HepG2 (cell line): ENCODE results near the gene DNASE2. TPM values are rescaled to one million over a fixed set of nuclear protein-coding genes. Genes with fewer than 3 reads are reported as not detected.

Experiments
- BORCS8-MEF2B ChIP-seq: sonication (generic); formaldehyde crosslinking; IDR thresholded peaks from 2 replicates; pipeline ENCODE4 v1.8.0; 2022; ENCODE audit warnings: mild to moderate bottlenecking, missing genetic modification reagents
- BRCA1 ChIP-seq: sonication (generic); formaldehyde crosslinking; IDR thresholded peaks from 2 replicates; pipeline ENCODE4 v1.4.0; 2020; ENCODE audit warnings: missing genetic modification reagents
- ELF1 ChIP-seq: sonication (generic); formaldehyde crosslinking; IDR thresholded peaks from 2 replicates; pipeline ENCODE4 v1.4.0; 2020; ENCODE audit warnings: missing genetic modification reagents
- FOXK1 ChIP-seq: sonication (generic); formaldehyde crosslinking; IDR thresholded peaks from 2 replicates; pipeline ENCODE4 v1.4.0; 2020; ENCODE audit warnings: low read depth, missing genetic modification reagents, borderline replicate concordance
- FOXK2 ChIP-seq: fragments of 450-650 bp; IDR thresholded peaks from 2 replicates; pipeline ENCODE4 v1.6.1; 2016
- FOXP1 ChIP-seq, 2 experiments: fragments of 450-650 bp in 1 of 2; IDR thresholded peaks; 2 replicates each; pipeline ENCODE4 v1.6.1; 2017 to 2018; ENCODE audit warnings: antibody characterized with exemption in 1 of 2
- HDAC2 ChIP-seq: sonication (generic); formaldehyde crosslinking; IDR thresholded peaks from 2 replicates; pipeline ENCODE4 v1.4.0; 2020; ENCODE audit warnings: missing genetic modification reagents
- HINFP ChIP-seq: sonication (generic); formaldehyde crosslinking; IDR thresholded peaks from 2 replicates; pipeline ENCODE4 v1.4.0; 2020; ENCODE audit warnings: low read depth, mild to moderate bottlenecking, missing genetic modification reagents
- HNF1B ChIP-seq: sonication (generic); formaldehyde crosslinking; IDR thresholded peaks from 2 replicates; pipeline ENCODE4 v1.5.1; 2020; ENCODE audit warnings: mild to moderate bottlenecking, moderate library complexity, missing genetic modification reagents
- HOXA5 ChIP-seq: sonication (generic); formaldehyde crosslinking; IDR thresholded peaks from 2 replicates; pipeline ENCODE4 v1.4.0; 2020; ENCODE audit warnings: missing genetic modification reagents
- JUND ChIP-seq: sonication (generic); formaldehyde crosslinking; IDR thresholded peaks from 2 replicates; pipeline ENCODE4 v1.8.0; 2022; ENCODE audit warnings: mild to moderate bottlenecking, missing genetic modification reagents
- NFE2L2 ChIP-seq: fragments of 150-350 bp; IDR thresholded peaks from 2 replicates; pipeline ENCODE4 v1.6.1; 2014; ENCODE audit warnings: low read length
- RBAK ChIP-seq: sonication (generic); formaldehyde crosslinking; IDR thresholded peaks from 2 replicates; pipeline ENCODE4 v1.5.1; 2020; ENCODE audit warnings: mild to moderate bottlenecking, missing genetic modification reagents
- RELA ChIP-seq: sonication (generic); formaldehyde crosslinking; IDR thresholded peaks from 2 replicates; pipeline ENCODE4 v1.4.0; 2020; ENCODE audit warnings: missing genetic modification reagents
- SETDB1 ChIP-seq: sonication (generic); formaldehyde crosslinking; IDR thresholded peaks from 2 replicates; pipeline ENCODE4 v1.5.1; 2020; ENCODE audit warnings: missing genetic modification reagents, mild to moderate bottlenecking, borderline replicate concordance
- SRSF9 ChIP-seq: fragments of 200-400 bp; formaldehyde crosslinking; IDR thresholded peaks from 2 replicates; pipeline ENCODE4 v1.6.1; 2018; ENCODE audit warnings: borderline replicate concordance, mild to moderate bottlenecking, low read depth, low read length; ENCODE audit not compliant: insufficient read depth, poor library complexity, severe bottlenecking
- STAT5B ChIP-seq: sonication (generic); formaldehyde crosslinking; IDR thresholded peaks from 2 replicates; pipeline ENCODE4 v1.4.0; 2020; ENCODE audit warnings: missing genetic modification reagents
- ZBTB3 ChIP-seq: sonication (generic); formaldehyde crosslinking; IDR thresholded peaks from 2 replicates; pipeline ENCODE4 v1.4.0; 2020; ENCODE audit warnings: low read depth, mild to moderate bottlenecking, moderate library complexity, missing genetic modification reagents, borderline replicate concordance
- ZBTB39 ChIP-seq: sonication (generic); formaldehyde crosslinking; IDR thresholded peaks from 2 replicates; pipeline ENCODE4 v1.5.0; 2020; ENCODE audit warnings: missing genetic modification reagents
- ZMYM2 ChIP-seq: sonication (generic); formaldehyde crosslinking; IDR thresholded peaks from 2 replicates; pipeline ENCODE4 v1.8.0; 2022; ENCODE audit warnings: mild to moderate bottlenecking, missing genetic modification reagents
- ZNF335 ChIP-seq: sonication (generic); formaldehyde crosslinking; IDR thresholded peaks from 2 replicates; pipeline ENCODE4 v1.4.0; 2020; ENCODE audit warnings: missing genetic modification reagents
- ZNF513 ChIP-seq: sonication (generic); formaldehyde crosslinking; conservative IDR thresholded peaks from 2 replicates; pipeline ENCODE4 v1.5.0; 2020; ENCODE audit warnings: missing genetic modification reagents
- ZNF562 ChIP-seq: sonication (generic); formaldehyde crosslinking; IDR thresholded peaks from 2 replicates; pipeline ENCODE4 v1.8.0; 2022; ENCODE audit warnings: missing genetic modification reagents, borderline replicate concordance
- ZNF567 ChIP-seq: sonication (generic); formaldehyde crosslinking; IDR thresholded peaks from 2 replicates; pipeline ENCODE4 v1.8.1; 2023; ENCODE audit warnings: mild to moderate bottlenecking, missing genetic modification reagents, borderline replicate concordance
- ZNF772 ChIP-seq: sonication (generic); formaldehyde crosslinking; IDR thresholded peaks from 2 replicates; pipeline ENCODE4 v1.5.0; 2020; ENCODE audit warnings: mild to moderate bottlenecking, missing genetic modification reagents
- ZNF788 ChIP-seq: sonication (generic); formaldehyde crosslinking; IDR thresholded peaks from 2 replicates; pipeline ENCODE4 v1.5.0; 2020; ENCODE audit warnings: mild to moderate bottlenecking, missing genetic modification reagents, borderline replicate concordance
- polyA plus RNA-seq, 8 experiments: library from polyadenylated mRNA; depleted of rRNA in 3 of 8; stranded (reverse) in 7 of 8; unstranded in 1 of 8; fragments of >200 nt; fragmentation: Illumina TruSeq in 4 of 8; extraction: Trizol in 4 of 8; gene quantifications; 2 replicates each; pipeline versions ENCODE4 v1.2.1 to v1.2.3, GENCODE V29; 2011 to 2016; ENCODE audit warnings: low read depth in 4 of 8, missing spikeins in 1 of 8, mixed read lengths in 1 of 8; ENCODE audit not compliant: insufficient read depth in 1 of 8
- total RNA-seq, 5 experiments: library from RNA; depleted of rRNA; stranded (reverse); fragments of >200 nt; fragmentation: Illumina TruSeq; extraction: Trizol; gene quantifications; 2 replicates each; pipeline ENCODE4 v1.2.3, GENCODE V29; 2016; ENCODE audit warnings: low read depth in 1 of 5

DNASE2 gene
- total and polyA plus RNA-seq, 2 of the 13 experiments (the other 11 are each of a cell fraction or from before 2014, with no cell fraction given): 7.5 to 16.2 TPM

- 0 out of 2 replicates have a peak, but pooled peaks have one; percentile 39 for TF ChIP-seq HOXA5 (CRISPR knock-in tag)
- no peak for TF ChIP-seq ZNF567 (CRISPR knock-in tag)
- TF ChIP-seq HDAC2 (CRISPR knock-in tag): 0 out of 2 replicates have a peak, but pooled peaks have one; percentile 30
- TF ChIP-seq ZNF513 (CRISPR knock-in tag): no peak
- TF ChIP-seq NFE2L2: no peak
- TF ChIP-seq ZMYM2: no peak
- TF ChIP-seq RELA (CRISPR knock-in tag): no peak
- TF ChIP-seq HNF1B: no peak
- TF ChIP-seq BORCS8-MEF2B (CRISPR knock-in tag): no peak
- no peak for TF ChIP-seq BRCA1 (CRISPR knock-in tag)
- TF ChIP-seq FOXK1 (CRISPR knock-in tag): no peak
- no peak for TF ChIP-seq RBAK (CRISPR knock-in tag)
- TF ChIP-seq ELF1: no peak
- TF ChIP-seq SETDB1: no peak
- TF ChIP-seq ZBTB39: no peak
- TF ChIP-seq HINFP: 0 out of 2 replicates have a peak, but pooled peaks have one; percentile 45
- TF ChIP-seq ZNF788: no peak
- no peak for TF ChIP-seq ZNF562
- TF ChIP-seq JUND (CRISPR knock-in tag): no peak
- TF ChIP-seq SRSF9: no peak
- no peak for TF ChIP-seq ZNF772 (CRISPR knock-in tag)
- TF ChIP-seq ZNF335: no peak
- TF ChIP-seq FOXK2: no peak
- no peak for TF ChIP-seq ZBTB3 (CRISPR knock-in tag)
- no peak for TF ChIP-seq STAT5B (CRISPR knock-in tag)
- TF ChIP-seq FOXP1 (IDR thresholded peaks at IDR 0.05): no peak
- TF ChIP-seq FOXP1 (CRISPR knock-in tag; IDR thresholded peaks at IDR 0.05): peak; percentile 78
Observed at GRCh38 chr19:12913011-12913561, 31.8 kb upstream of the DNASE2 start (continued).
